ENCODE results near the gene RPN1. TPM values are rescaled to one million over a fixed set of nuclear protein-coding genes. Genes with fewer than 3 reads are reported as not detected.

Gene RPN1
- total RNA-seq, 2 donors from 2014 or later: 126 to 133 TPM

DNA sequence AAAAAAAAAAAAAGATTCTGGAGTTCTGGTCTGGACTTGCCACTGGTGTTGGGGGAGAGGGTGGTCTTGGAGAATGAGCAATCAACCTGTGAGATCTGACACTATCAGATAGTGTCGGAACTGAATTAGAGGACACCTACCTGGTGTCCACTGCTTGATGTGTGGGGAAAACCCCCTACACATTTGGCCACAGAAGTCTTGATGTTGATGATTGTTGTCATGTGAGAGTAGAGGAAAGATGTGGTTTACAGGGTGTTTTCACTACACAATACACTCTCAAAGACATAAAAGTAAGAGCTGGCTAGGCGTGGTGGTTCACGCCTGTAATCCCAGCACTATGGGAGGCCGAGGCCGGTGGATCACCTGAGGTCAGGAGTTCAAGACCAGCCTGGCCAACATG is 38.4 kb upstream of the RPN1 start:
- no peaks in the 10 kb centered on the region for H3K4me1 ChIP-seq
- intact Hi-C loops (cut with DNase I): no loop called here
- no peak for DNase-seq
- no peaks in the 10 kb centered on the region for H3K36me3 ChIP-seq (replicated peaks in 1 of 2; ENCODE audit: insufficient read depth in 1 of 2, low read depth in 2 of 2)
- no peaks in the 10 kb centered on the region for H3K27me3 ChIP-seq
- no peak overlapping the region for H3K27ac ChIP-seq
- H3K9me3 ChIP-seq: no peaks in the 10 kb centered on the region
- WGBS, 2 donors: 85 to 100% methylated on average over 1 to 5 of the region's 5 CpGs
- no peak for TF ChIP-seq POLR2A (IDR thresholded peaks at IDR 0.05)
- TF ChIP-seq, protein P1, sequence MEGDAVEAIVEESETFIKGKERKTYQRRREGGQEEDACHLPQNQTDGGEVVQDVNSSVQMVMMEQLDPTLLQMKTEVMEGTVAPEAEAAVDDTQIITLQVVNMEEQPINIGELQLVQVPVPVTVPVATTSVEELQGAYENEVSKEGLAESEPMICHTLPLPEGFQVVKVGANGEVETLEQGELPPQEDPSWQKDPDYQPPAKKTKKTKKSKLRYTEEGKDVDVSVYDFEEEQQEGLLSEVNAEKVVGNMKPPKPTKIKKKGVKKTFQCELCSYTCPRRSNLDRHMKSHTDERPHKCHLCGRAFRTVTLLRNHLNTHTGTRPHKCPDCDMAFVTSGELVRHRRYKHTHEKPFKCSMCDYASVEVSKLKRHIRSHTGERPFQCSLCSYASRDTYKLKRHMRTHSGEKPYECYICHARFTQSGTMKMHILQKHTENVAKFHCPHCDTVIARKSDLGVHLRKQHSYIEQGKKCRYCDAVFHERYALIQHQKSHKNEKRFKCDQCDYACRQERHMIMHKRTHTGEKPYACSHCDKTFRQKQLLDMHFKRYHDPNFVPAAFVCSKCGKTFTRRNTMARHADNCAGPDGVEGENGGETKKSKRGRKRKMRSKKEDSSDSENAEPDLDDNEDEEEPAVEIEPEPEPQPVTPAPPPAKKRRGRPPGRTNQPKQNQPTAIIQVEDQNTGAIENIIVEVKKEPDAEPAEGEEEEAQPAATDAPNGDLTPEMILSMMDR (IDR thresholded peaks at IDR 0.05): no peak
- ATAC-seq: no peak
- H3K4me3 ChIP-seq: no peak overlapping the region

DNA sequence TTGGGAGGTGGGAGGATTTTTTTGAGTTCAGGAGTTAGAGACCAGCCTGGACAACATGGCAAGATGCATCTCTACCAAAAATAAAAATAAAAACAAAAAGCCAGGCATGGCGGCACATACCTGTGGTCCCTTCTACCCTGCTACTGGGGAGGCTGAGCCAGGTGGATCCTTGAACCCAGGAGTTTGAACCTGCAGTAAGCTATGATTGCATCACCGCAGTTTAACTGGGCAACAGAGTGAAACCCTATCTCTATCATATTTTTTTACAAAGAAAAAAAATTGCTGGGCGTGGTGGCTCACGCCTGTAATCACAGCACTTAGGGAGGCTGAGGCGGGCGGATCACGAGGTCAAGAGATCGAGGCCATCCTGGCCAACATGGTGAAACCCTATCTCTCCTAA is 35.8 kb upstream of the RPN1 start:
- Histone ChIP-seq H3K4me1 (peaks cover 8% of the 10 kb centered on the region), H3K27ac (no peak overlapping the region), H3K27me3 (no peaks in the 10 kb centered on the region), H3K9me3 (no peaks in the 10 kb centered on the region), H3K4me3 (no peak overlapping the region), H3K36me3 (replicated peaks in 1 of 2; ENCODE audit: insufficient read depth in 1 of 2, low read depth in 2 of 2) (no peaks in the 10 kb centered on the region)
- ATAC-seq (no peak), DNase-seq (no peak)
- WGBS, 2 donors: 90 to 91% methylated on average over 8 of the region's 8 CpGs
- TF ChIP-seq, protein P1 (IDR thresholded peaks at IDR 0.05): no peak
- no peak for TF ChIP-seq POLR2A (IDR thresholded peaks at IDR 0.05)
- intact Hi-C loops (cut with DNase I): no loop called here

- Histone ChIP-seq H3K4me1 (peaks cover 12% of the 10 kb centered on the region), H3K36me3 (replicated peaks in 1 of 2; ENCODE audit: insufficient read depth in 1 of 2, low read depth in 2 of 2) (no peaks in the 10 kb centered on the region), H3K9me3 (no peaks in the 10 kb centered on the region), H3K27ac (no peak overlapping the region), H3K4me3 (no peak overlapping the region), H3K27me3 (no peaks in the 10 kb centered on the region)
- WGBS, 2 donors: 87% methylated on average over 11 of the region's 11 CpGs
- ATAC-seq (no peak), DNase-seq (no peak)
- TF ChIP-seq, protein P1 (IDR thresholded peaks at IDR 0.05): no peak
- TF ChIP-seq POLR2A (IDR thresholded peaks at IDR 0.05): no peak
- intact Hi-C loops (cut with DNase I): loop anchor here (5.0 kb wide), 1 partner anchor 107 kb away; no protein-coding TSS in a partner anchor
Observed at GRCh38 chr3:128684986-128685726, 34.5 kb upstream of the RPN1 start.

DNA sequence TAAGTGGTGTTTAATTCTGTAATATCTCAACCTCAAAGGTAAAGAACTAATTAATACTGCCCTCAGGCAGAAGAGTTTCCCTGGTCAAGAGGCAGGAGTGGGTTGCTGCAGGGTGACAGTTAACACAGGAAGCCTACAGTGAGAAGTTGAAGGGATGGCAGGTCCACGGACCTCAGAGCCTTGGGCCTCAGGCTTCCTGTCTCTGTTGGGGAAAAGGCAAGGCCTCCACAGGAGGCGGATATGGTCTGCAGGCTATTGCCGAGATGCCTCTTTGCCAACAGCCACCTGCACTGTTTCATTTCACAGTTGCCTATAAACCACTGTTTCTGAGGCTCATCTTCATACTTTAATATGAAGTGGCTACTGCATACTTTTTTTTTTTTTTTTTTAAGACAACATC is 33.3 kb upstream of the RPN1 start:
- intact Hi-C loops (cut with DNase I): loop anchor here (5.0 kb wide), 1 partner anchor 108 kb away; no protein-coding TSS in a partner anchor
- Histone ChIP-seq H3K36me3 (replicated peaks in 1 of 2; ENCODE audit: insufficient read depth in 1 of 2, low read depth in 2 of 2) (no peaks in the 10 kb centered on the region), H3K27ac (no peak overlapping the region), H3K27me3 (no peaks in the 10 kb centered on the region), H3K4me1 (peaks cover 14% of the 10 kb centered on the region), H3K9me3 (no peaks in the 10 kb centered on the region), H3K4me3 (no peak overlapping the region)
- ATAC-seq: no peak
- 67 to 86% methylated on average over 3 of the region's 3 CpGs for WGBS, 2 donors
- no peak for DNase-seq
- TF ChIP-seq POLR2A (IDR thresholded peaks at IDR 0.05): no peak
- TF ChIP-seq, protein P1 (IDR thresholded peaks at IDR 0.05): no peak
